Mesenchymal stem cell (in vitro differentiated cells and primary cell): ENCODE results near the gene MYH7B.
A peak's percentile ranks its signal among the peaks of the same experiment; 100 is the strongest.

Experiments used
- DNase-seq: peaks from one replicate; pipeline ENCODE4 v3.0.0-alpha.2; 2013
- H2AFZ ChIP-seq: one replicate; pipeline ENCODE4 v1.6.1; 2013; ENCODE audit warnings: low read depth, mild to moderate bottlenecking, control low read depth, inconsistent platforms, low read length, moderate library complexity
- H2AK5ac ChIP-seq: 2 replicates; pipeline ENCODE4 v1.6.1; 2013; ENCODE audit warnings: low read length, moderate library complexity, mild to moderate bottlenecking, inconsistent platforms; ENCODE audit not compliant: severe bottlenecking
- H2BK120ac ChIP-seq: one replicate; pipeline ENCODE4 v1.6.1; 2013; ENCODE audit warnings: low read depth, mild to moderate bottlenecking, inconsistent platforms, low read length, moderate library complexity
- H2BK12ac ChIP-seq, 2 experiments: one replicate each; pipeline ENCODE4 v1.6.1; 2013; ENCODE audit warnings: inconsistent platforms in 2 of 2, low read length in 2 of 2, mild to moderate bottlenecking in 2 of 2, moderate library complexity in 2 of 2, control low read depth in 1 of 2
- H2BK15ac ChIP-seq: one replicate; pipeline ENCODE4 v1.6.1; 2013; ENCODE audit warnings: mild to moderate bottlenecking, low read depth, inconsistent platforms; ENCODE audit not compliant: poor library complexity, severe bottlenecking
- H2BK5ac ChIP-seq: 2 replicates; pipeline ENCODE4 v1.6.1; 2013; ENCODE audit warnings: low read depth, mild to moderate bottlenecking, low read length, control low read depth, inconsistent platforms; ENCODE audit not compliant: poor library complexity, severe bottlenecking
- H3K14ac ChIP-seq, 2 experiments: one replicate each; pipeline ENCODE4 v1.6.1; 2013; ENCODE audit warnings: inconsistent platforms in 2 of 2, low read length in 2 of 2, control low read depth in 1 of 2, mild to moderate bottlenecking in 1 of 2, moderate library complexity in 1 of 2
- H3K18ac ChIP-seq, 2 experiments: one replicate each; pipeline ENCODE4 v1.6.1; 2013; ENCODE audit warnings: inconsistent platforms in 2 of 2, low read length in 2 of 2, control low read depth in 1 of 2, low read depth in 1 of 2, mild to moderate bottlenecking in 1 of 2
- H3K23ac ChIP-seq, 2 experiments: one replicate each; pipeline ENCODE4 v1.6.1; 2013; ENCODE audit warnings: inconsistent platforms in 2 of 2, low read length in 2 of 2, mild to moderate bottlenecking in 2 of 2, moderate library complexity in 2 of 2, control low read depth in 1 of 2
- H3K27ac ChIP-seq: 2 replicates; pipeline ENCODE4 v1.5.1; 2013; ENCODE audit warnings: mild to moderate bottlenecking, moderate library complexity, low read length, control low read depth, inconsistent platforms; ENCODE audit not compliant: poor library complexity, severe bottlenecking
- H3K27me3 ChIP-seq, 2 experiments: 2 replicates each; pipeline versions ENCODE4 v1.6.1 to v1.7.0; 2013; ENCODE audit warnings: low read length in 2 of 2, mild to moderate bottlenecking in 2 of 2, moderate library complexity in 2 of 2, control low read depth in 1 of 2, inconsistent platforms in 1 of 2; ENCODE audit not compliant: control insufficient read depth in 1 of 2, insufficient read depth in 1 of 2
- H3K36me3 ChIP-seq, 2 experiments: 2 replicates each; pipeline versions ENCODE4 v1.6.1 to v1.7.0; 2013; ENCODE audit warnings: low read length in 2 of 2, control low read depth in 1 of 2, inconsistent platforms in 1 of 2, low read depth in 1 of 2, mild to moderate bottlenecking in 1 of 2; ENCODE audit not compliant: insufficient read depth in 2 of 2, control insufficient read depth in 1 of 2
- H3K4ac ChIP-seq, 2 experiments: one replicate each; pipeline ENCODE4 v1.6.1; 2013; ENCODE audit warnings: inconsistent platforms in 2 of 2, low read length in 2 of 2, mild to moderate bottlenecking in 2 of 2, moderate library complexity in 2 of 2, control low read depth in 1 of 2, low read depth in 1 of 2
- H3K4me1 ChIP-seq: 2 replicates; pipeline ENCODE4 v1.6.1; 2013; ENCODE audit warnings: low read depth, low read length, control low read depth; ENCODE audit not compliant: control insufficient read depth, insufficient read depth
- H3K4me2 ChIP-seq: 2 replicates; pipeline ENCODE4 v1.6.1; 2013; ENCODE audit warnings: low read length, mild to moderate bottlenecking, inconsistent platforms; ENCODE audit not compliant: poor library complexity, severe bottlenecking
- H3K4me3 ChIP-seq, 2 experiments: 2 replicates each; pipeline versions ENCODE4 v1.5.1 to v1.7.0; 2013; ENCODE audit warnings: low read length in 2 of 2, mild to moderate bottlenecking in 2 of 2, control low read depth in 1 of 2, low read depth in 1 of 2; ENCODE audit not compliant: insufficient read depth in 1 of 2
- H3K79me1 ChIP-seq: replicated peaks from 2 replicates; pipeline ENCODE4 v1.6.1; 2013; ENCODE audit warnings: mild to moderate bottlenecking, control low read depth, low read length, inconsistent platforms; ENCODE audit not compliant: poor library complexity, severe bottlenecking
- H3K9ac ChIP-seq: 2 replicates; pipeline ENCODE4 v1.7.0; 2013; ENCODE audit warnings: mild to moderate bottlenecking, low read length, moderate library complexity
- H3K9me3 ChIP-seq: 2 replicates; pipeline ENCODE4 v1.7.0; 2013; ENCODE audit warnings: mild to moderate bottlenecking, low read length; ENCODE audit not compliant: control insufficient read depth
- H4K8ac ChIP-seq: one replicate; pipeline ENCODE4 v1.6.1; 2013; ENCODE audit warnings: inconsistent platforms, mild to moderate bottlenecking, low read length, moderate library complexity
- H4K91ac ChIP-seq: one replicate; pipeline ENCODE4 v1.6.1; 2013; ENCODE audit warnings: mild to moderate bottlenecking, low read length, inconsistent platforms
- WGBS: methylation state at CpG from one replicate; pipeline ENCODE4 v1.1.7; 2013; ENCODE audit warnings: mixed read lengths; 5-methylcytosine and 5-hydroxymethylcytosine counted together

The MYH7B gene

DNA sequence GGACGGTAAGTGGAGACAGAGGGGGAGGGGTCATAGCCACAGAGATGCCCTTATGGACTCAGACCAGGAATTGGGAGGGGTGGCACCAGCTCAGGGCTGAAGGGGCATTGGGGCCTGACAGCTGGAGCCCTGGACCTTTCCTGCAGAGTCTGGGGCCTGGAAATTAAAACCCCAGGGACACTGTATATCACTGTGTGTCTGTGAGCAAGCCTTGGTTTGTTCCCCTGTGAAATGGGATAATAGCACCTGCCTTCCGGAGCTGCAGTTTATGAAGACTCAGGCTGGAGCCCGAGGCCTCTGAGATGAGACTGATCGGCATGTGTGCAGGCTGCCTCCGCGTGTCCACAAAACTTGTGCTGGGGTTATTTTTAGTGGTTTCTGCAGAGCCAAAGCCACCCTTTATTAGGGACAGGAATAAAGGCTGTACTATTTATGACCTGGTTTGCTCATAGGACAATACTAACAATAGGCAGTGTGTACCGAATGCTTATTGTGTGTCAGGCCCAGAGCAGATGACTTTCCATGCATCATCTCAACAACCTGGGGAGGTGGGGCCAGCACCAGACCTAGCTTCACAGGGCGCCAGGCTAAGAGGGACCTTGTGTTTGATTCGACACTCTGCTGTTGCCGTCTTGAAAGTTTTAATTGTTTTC, 22.6 kb downstream of the MYH7B start:
- Histone ChIP-seq H4K8ac (no peak overlapping the region), H2BK15ac (no peak overlapping the region), H2BK5ac (no peak overlapping the region), H3K9ac (no peak overlapping the region), H3K79me1 (no peaks in the 10 kb centered on the region), H3K27me3 (peaks cover 12 to 37% of the 10 kb centered on the region in 2 experiments), H3K36me3 (no peaks in the 10 kb centered on the region), H3K4me1 (peaks cover 7% of the 10 kb centered on the region), H2AK5ac (no peak overlapping the region), H3K4ac (no peak overlapping the region), H2BK120ac (no peak overlapping the region), H3K23ac (no peak overlapping the region), H3K4me3 (no peak overlapping the region), H3K27ac (no peak overlapping the region), H3K4me2 (no peak overlapping the region), H2AFZ (no peak overlapping the region), H3K9me3 (no peaks in the 10 kb centered on the region), H3K18ac (no peak overlapping the region), H4K91ac (no peak overlapping the region), H2BK12ac (no peak overlapping the region), H3K14ac (no peak overlapping the region)
- 89% methylated on average over 10 of the region's 10 CpGs for WGBS
- no peak for DNase-seq

DNA sequence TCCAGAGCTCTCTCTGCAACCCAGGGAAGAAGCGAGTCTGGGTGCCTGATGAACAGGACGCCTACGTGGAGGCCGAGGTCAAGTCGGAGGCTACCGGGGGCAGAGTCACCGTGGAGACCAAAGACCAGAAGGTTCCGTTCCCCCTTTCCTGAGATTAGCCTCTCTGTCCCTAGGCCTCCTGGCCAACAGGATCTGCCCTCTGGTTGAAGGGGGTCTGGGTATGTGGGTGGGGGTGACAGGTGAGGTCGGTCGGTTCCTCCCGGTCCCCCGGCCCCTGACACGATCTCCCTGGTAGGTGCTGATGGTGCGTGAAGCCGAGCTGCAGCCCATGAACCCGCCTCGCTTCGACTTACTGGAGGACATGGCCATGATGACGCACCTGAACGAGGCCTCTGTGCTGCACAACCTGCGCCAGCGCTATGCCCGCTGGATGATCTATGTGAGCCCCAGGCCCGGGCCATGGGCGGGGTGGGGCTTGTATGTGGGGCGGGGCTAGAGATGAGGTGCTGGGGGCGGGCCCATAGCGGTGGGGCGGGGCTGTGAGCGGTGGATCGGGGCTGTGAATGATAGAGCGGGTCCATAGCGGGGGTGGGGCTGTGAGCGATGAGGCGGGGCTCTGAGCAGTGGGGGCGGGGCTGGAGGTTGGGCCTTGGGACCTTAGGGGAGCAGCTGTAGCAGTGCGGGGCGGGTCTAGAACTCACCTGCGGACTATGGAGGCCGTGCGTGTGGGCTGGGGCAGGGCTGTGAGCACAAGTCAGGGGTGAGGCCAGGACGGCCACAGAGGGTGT, 23.9 kb downstream of the MYH7B start:
- Histone ChIP-seq H3K4me1 (peaks cover 10% of the 10 kb centered on the region), H3K14ac (no peak overlapping the region), H3K27ac (no peak overlapping the region), H3K23ac (no peak overlapping the region), H3K36me3 (no peaks in the 10 kb centered on the region), H3K79me1 (no peaks in the 10 kb centered on the region), H2BK5ac (no peak overlapping the region), H3K27me3 (peaks cover 22 to 42% of the 10 kb centered on the region in 2 experiments), H4K8ac (no peak overlapping the region), H3K18ac (no peak overlapping the region), H2BK15ac (no peak overlapping the region), H2BK120ac (no peak overlapping the region), H3K9me3 (no peaks in the 10 kb centered on the region), H3K4me2 (no peak overlapping the region), H2AK5ac (no peak overlapping the region), H3K4ac (no peak overlapping the region), H2BK12ac (no peak overlapping the region), H2AFZ (no peak overlapping the region), H4K91ac (no peak overlapping the region), H3K4me3 (no peak overlapping the region), H3K9ac (no peak overlapping the region)
- WGBS = 74% methylated on average over 41 of the region's 42 CpGs
- DNase-seq = no peak

DNA sequence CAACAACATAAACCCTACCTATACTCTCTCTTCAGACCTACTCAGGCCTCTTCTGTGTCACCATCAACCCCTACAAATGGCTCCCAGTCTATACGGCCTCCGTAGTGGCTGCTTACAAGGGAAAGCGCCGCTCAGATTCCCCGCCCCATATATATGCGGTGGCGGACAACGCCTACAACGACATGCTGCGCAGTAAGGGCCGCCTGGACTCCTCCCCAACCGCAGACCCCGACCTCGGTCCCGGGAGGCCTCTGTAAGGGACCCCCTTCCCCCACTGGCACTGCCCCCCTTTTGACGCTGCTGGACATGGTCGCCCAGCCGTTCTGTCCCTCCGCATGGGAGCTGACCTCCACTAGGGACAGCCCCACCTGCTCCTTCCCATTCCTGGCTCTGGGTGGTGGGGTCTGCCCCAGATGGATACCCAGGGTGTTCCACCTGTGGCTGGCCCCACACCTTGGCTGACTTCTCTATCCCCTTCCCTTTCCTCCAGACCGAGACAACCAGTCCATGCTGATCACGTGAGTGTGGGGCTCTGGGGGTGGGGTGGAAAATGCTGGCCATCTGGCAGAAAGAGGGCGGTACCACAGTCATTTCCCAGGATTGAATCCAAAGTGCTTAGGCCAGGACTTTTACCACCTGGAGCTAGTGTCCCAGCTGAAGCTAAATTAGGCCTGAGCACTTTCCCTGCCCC, 25.0 kb downstream of the MYH7B start:
- H3K36me3 ChIP-seq = no peaks in the 10 kb centered on the region
- peak; percentile 20 for DNase-seq
- H2AK5ac ChIP-seq = no peak overlapping the region
- H3K4me1 ChIP-seq = peaks cover 13% of the 10 kb centered on the region
- H3K4me3 ChIP-seq = no peak overlapping the region
- H2BK5ac ChIP-seq = no peak overlapping the region
- 92% methylated on average over 19 of the region's 22 CpGs for WGBS
- H3K4me2 ChIP-seq = no peak overlapping the region
- H2BK15ac ChIP-seq = no peak overlapping the region
- H2BK120ac ChIP-seq = no peak overlapping the region
- H4K91ac ChIP-seq = no peak overlapping the region
- no peak overlapping the region for H2BK12ac ChIP-seq
- H3K9ac ChIP-seq = no peak overlapping the region
- H3K9me3 ChIP-seq = no peaks in the 10 kb centered on the region
- no peak overlapping the region for H3K23ac ChIP-seq
- H4K8ac ChIP-seq = peak overlapping the region; percentile 19
- H2AFZ ChIP-seq = no peak overlapping the region
- H3K18ac ChIP-seq = no peak overlapping the region
- peak overlapping the region in 1 of 2 experiments; percentile 76 for H3K14ac ChIP-seq
- H3K4ac ChIP-seq = no peak overlapping the region
- H3K27me3 ChIP-seq = peaks cover 33 to 50% of the 10 kb centered on the region in 2 experiments
- no peak overlapping the region for H3K27ac ChIP-seq
- H3K79me1 ChIP-seq = no peaks in the 10 kb centered on the region
